ENCODE measurements around the gene LSM11.

GRCh38 chr5:157756122-157756521 is 12.6 kb downstream of the LSM11 start:
- TF ChIP-seq CTCF (conservative IDR thresholded peaks at IDR 0.05 in 1 of 2, IDR thresholded peaks at IDR 0.05 in 1 of 2; ENCODE audit: extremely low read depth in 1 of 2, insufficient read depth in 1 of 2, low read depth in 1 of 2, low read length in 2 of 2) (no peak), EZH2 (IDR thresholded peaks at IDR 0.05; ENCODE audit: borderline replicate concordance, low read length) (no peak)
